ENCODE results near the gene LRRC51.

GRCh38 chr11:72083414-72083813 lies 2.8 kb downstream of the LRRC51 start:
- TF ChIP-seq EZH2 (IDR thresholded peaks at IDR 0.05; ENCODE audit: low read length, missing control alignments) (no peak), CTCF (conservative IDR thresholded peaks at IDR 0.05 in 1 of 2, IDR thresholded peaks at IDR 0.05 in 1 of 2; ENCODE audit: low read depth in 1 of 2, low read length in 2 of 2) (no peak)
